Left ventricle myocardium inferior (tissue), 1 donor: ENCODE results near the gene MYBBP1A. TPM values are rescaled to one million over a fixed set of nuclear protein-coding genes. Genes with fewer than 3 reads are reported as not detected.

ENCODE experiments used
- DNase-seq: peaks from one replicate; pipeline ENCODE4 v3.0.0-alpha.2; 2020
- H3K27ac ChIP-seq: fragments of 200-600 bp; replicated peaks from 2 replicates; pipeline ENCODE4 v1.8.0; 2021
- H3K27me3 ChIP-seq: fragments of 200-600 bp; 2 replicates; pipeline ENCODE4 v1.8.0; 2021; ENCODE audit warnings: low read depth
- H3K36me3 ChIP-seq: fragments of 200-600 bp; 2 replicates; pipeline ENCODE4 v1.8.0; 2021
- H3K4me1 ChIP-seq: fragments of 200-600 bp; 2 replicates; pipeline ENCODE4 v1.8.0; 2021
- H3K4me3 ChIP-seq: fragments of 200-600 bp; 2 replicates; pipeline ENCODE4 v1.8.0; 2021; ENCODE audit warnings: mild to moderate bottlenecking, moderate library complexity
- H3K9me3 ChIP-seq: fragments of 200-600 bp; replicated peaks from 2 replicates; pipeline ENCODE4 v1.8.0; 2021
- CTCF ChIP-seq: fragments of 200-600 bp; IDR thresholded peaks from 2 replicates; pipeline ENCODE4 v1.8.0; 2021; ENCODE audit warnings: antibody characterized with exemption, mild to moderate bottlenecking, borderline replicate concordance
- intact Hi-C: fragments of 100-400 bp; cut with micrococcal nuclease; formaldehyde crosslinking; loops from one replicate; pipeline ENCODE4 v1.11.0; 2022
- total RNA-seq: library from RNA; stranded (reverse); fragmentation: NEBNext Ultra II Directional; extraction: Animal tissue kit (Norgen Biotek cat#: 25700); gene quantifications from one replicate; pipeline ENCODE4 v1.2.1, GENCODE V29; 2021
- donor health status: DM: no; HTN: yes; CAD: no; lungs with severe emphysema.

MYBBP1A gene
- total RNA-seq, 1 donor from 2014 or later = 21.3 TPM

- Histone ChIP-seq H3K27ac (peak overlapping the region; percentile 19), H3K36me3 (peaks cover 13% of the 10 kb centered on the region), H3K9me3 (no peaks in the 10 kb centered on the region), H3K4me3 (no peak overlapping the region), H3K4me1 (peaks cover 64% of the 10 kb centered on the region), H3K27me3 (no peaks in the 10 kb centered on the region)
- intact Hi-C loops = no loop called here
- DNase-seq = no peak
- peak; percentile 51 for TF ChIP-seq CTCF
These were observed 39.9 kb upstream of the MYBBP1A start for GRCh38 chr17:4594931-4595684.

GRCh38 chr17:4594406-4594805, 39.2 kb upstream of the MYBBP1A start:
- Histone ChIP-seq H3K36me3 (peaks cover 13% of the 10 kb centered on the region), H3K9me3 (no peaks in the 10 kb centered on the region), H3K4me1 (peaks cover 61% of the 10 kb centered on the region), H3K27ac (no peak overlapping the region), H3K27me3 (no peaks in the 10 kb centered on the region), H3K4me3 (no peak overlapping the region)
- no peak for TF ChIP-seq CTCF
- no peak for DNase-seq
- intact Hi-C loops = no loop called here

GRCh38 chr17:4593021-4593421, 37.8 kb upstream of the MYBBP1A start:
- no peaks in the 10 kb centered on the region for H3K9me3 ChIP-seq

GRCh38 chr17:4592240-4593005, 37.2 kb upstream of the MYBBP1A start:
- Histone ChIP-seq H3K27me3 (no peaks in the 10 kb centered on the region), H3K9me3 (no peaks in the 10 kb centered on the region), H3K27ac (no peak overlapping the region), H3K4me1 (peaks cover 61% of the 10 kb centered on the region), H3K36me3 (peaks cover 13% of the 10 kb centered on the region), H3K4me3 (no peak overlapping the region)
- DNase-seq = no peak
- no peak for TF ChIP-seq CTCF
- intact Hi-C loops = no loop called here

More at GRCh38 chr17:4593021-4593421, 37.8 kb upstream of the MYBBP1A start:
- peaks cover 13% of the 10 kb centered on the region for H3K36me3 ChIP-seq
- peaks cover 61% of the 10 kb centered on the region for H3K4me1 ChIP-seq
- peak overlapping the region; percentile 8 for H3K27ac ChIP-seq
- no peak for TF ChIP-seq CTCF
- no peak overlapping the region for H3K4me3 ChIP-seq
- intact Hi-C loops = no loop called here
- DNase-seq = no peak
- H3K27me3 ChIP-seq = no peaks in the 10 kb centered on the region

GRCh38 chr17:4591529-4591928, 36.3 kb upstream of the MYBBP1A start:
- Histone ChIP-seq H3K4me1 (peaks cover 65% of the 10 kb centered on the region), H3K27me3 (no peaks in the 10 kb centered on the region), H3K27ac (peak overlapping the region; percentile 51), H3K4me3 (no peak overlapping the region), H3K36me3 (peaks cover 5% of the 10 kb centered on the region), H3K9me3 (no peaks in the 10 kb centered on the region)
- TF ChIP-seq CTCF = no peak
- no peak for DNase-seq
- intact Hi-C loops = no loop called here
